GM10266 (cell line): ENCODE measurements around the gene STAMBPL1.
"Not testable (repeated sequence)": the region's sequence is repeated elsewhere in the genome, so short reads cannot be mapped to it uniquely, and the experiment has no call there.

ENCODE experiments used
- DNase-seq: peaks from one replicate; pipeline ENCODE4 v3.0.0; 2012; ENCODE audit errors: extremely low spot score
- TF ChIP-seq, protein P1 (sequence below): IDR thresholded peaks from 2 replicates; pipeline ENCODE4 v1.5.1; 2012; ENCODE audit warnings: mild to moderate bottlenecking, low read depth; ENCODE audit not compliant: control insufficient read depth, insufficient read depth; ENCODE audit errors: missing control alignments

The STAMBPL1 gene

GRCh38 chr10:88873757-88874156 lies 6.3 kb upstream of the STAMBPL1 start:
- TF ChIP-seq, protein P1, sequence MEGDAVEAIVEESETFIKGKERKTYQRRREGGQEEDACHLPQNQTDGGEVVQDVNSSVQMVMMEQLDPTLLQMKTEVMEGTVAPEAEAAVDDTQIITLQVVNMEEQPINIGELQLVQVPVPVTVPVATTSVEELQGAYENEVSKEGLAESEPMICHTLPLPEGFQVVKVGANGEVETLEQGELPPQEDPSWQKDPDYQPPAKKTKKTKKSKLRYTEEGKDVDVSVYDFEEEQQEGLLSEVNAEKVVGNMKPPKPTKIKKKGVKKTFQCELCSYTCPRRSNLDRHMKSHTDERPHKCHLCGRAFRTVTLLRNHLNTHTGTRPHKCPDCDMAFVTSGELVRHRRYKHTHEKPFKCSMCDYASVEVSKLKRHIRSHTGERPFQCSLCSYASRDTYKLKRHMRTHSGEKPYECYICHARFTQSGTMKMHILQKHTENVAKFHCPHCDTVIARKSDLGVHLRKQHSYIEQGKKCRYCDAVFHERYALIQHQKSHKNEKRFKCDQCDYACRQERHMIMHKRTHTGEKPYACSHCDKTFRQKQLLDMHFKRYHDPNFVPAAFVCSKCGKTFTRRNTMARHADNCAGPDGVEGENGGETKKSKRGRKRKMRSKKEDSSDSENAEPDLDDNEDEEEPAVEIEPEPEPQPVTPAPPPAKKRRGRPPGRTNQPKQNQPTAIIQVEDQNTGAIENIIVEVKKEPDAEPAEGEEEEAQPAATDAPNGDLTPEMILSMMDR: no peak
- DNase-seq: no peak

- DNase-seq: no peak
- TF ChIP-seq, protein P1: no peak
Observed at GRCh38 chr10:88874281-88874680, 5.8 kb upstream of the STAMBPL1 start.

DNA sequence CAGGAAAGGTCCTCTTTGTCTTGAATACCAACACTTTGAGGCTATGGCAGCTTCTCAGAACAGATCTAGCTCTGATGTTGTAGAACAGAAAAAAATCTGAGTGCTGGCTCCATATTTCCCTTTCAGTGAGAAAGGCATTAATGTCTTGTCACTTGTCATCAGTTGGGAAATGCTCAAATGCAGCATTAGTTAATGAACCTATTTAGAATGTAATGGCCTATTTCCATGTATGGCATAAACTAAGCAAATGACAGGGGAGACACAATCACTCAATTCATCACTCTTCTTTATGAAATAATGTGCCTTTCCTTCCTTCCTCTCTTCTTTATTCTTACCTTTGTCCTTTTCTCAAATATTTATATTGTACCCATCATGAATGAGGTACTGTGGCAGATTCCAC lies 5.0 kb upstream of the STAMBPL1 start:
- DNase-seq: no peak
- TF ChIP-seq, protein P1: no peak

DNA sequence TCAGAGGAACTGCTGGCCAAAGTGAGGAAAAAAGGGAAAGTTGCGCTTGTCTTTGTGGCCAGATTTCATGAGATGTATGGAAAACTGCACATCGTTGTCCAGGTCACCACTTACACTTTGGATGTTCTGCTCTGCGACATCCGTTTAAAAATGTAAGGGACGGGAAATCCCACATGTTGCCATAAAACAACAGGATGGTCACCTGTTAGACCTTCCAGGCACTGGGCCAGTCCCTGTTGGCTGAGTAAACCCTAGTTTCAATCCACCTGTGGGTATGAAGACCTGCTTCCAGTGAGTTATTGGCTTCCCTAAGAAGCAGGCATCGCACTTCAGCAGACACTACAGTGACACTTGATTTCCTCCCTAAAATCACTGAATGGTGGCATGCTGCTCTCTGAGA lies 2.7 kb upstream of the STAMBPL1 start:
- TF ChIP-seq, protein P1: no peak
- no peak for DNase-seq

- DNase-seq: peak; percentile 69
- TF ChIP-seq, protein P1: peak; percentile 32
Observed at GRCh38 chr10:88880282-88881076, 434 bp downstream of the STAMBPL1 start.

DNA sequence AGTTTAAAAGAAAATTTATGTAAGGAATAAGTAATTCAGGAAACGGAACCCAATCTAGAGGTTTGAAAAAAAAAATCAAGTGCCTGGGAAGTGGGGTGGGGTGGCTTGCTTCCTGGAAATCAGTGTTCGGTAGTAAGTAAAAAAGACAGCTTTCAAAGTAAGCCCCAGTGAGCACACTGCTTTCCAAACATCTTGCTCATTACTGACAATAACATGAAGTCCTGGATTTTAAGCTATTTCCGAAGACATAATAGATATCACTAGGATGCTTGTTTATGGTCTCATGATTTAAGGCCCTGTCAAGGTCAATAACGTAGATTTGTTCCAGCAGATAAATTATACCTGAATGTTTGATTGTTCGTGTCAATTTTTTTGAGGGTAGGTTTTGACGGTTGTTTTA lies 1.3 kb downstream of the STAMBPL1 start:
- TF ChIP-seq, protein P1: no peak
- no peak for DNase-seq

GRCh38 chr10:88881922-88882645 lies 2.0 kb downstream of the STAMBPL1 start:
- DNase-seq: no peak
- TF ChIP-seq, protein P1: no peak

GRCh38 chr10:88882646-88883447 lies 2.8 kb downstream of the STAMBPL1 start:
- DNase-seq: not testable (repeated sequence)
